Lung microvascular endothelial cell (primary cell): Measurements from ENCODE around the gene SLC41A2. TPM values are rescaled to one million over a fixed set of nuclear protein-coding genes. Genes with fewer than 3 reads are reported as not detected.
"Not testable (repeated sequence)": the region's sequence is repeated elsewhere in the genome, so short reads cannot be mapped to it uniquely, and the experiment has no call there.

ENCODE experiments used
- DNase-seq, 2 donors: peaks; one replicate each; pipeline versions ENCODE4 v3.0.0 to v3.0.0-alpha.2; 2010; ENCODE audit warnings: low read depth in 2 of 2
- total RNA-seq: library from RNA; depleted of rRNA; stranded (reverse); fragments of >200 nt; gene quantifications from 2 replicates; pipeline ENCODE4 v1.2.1, GENCODE V29; 2014

SLC41A2 gene
- total RNA-seq, 1 donor from 2014 or later = 6.9 TPM

GRCh38 chr12:104964167-104964855 is 6.2 kb upstream of the SLC41A2 start:
- DNase-seq = no peak

DNA sequence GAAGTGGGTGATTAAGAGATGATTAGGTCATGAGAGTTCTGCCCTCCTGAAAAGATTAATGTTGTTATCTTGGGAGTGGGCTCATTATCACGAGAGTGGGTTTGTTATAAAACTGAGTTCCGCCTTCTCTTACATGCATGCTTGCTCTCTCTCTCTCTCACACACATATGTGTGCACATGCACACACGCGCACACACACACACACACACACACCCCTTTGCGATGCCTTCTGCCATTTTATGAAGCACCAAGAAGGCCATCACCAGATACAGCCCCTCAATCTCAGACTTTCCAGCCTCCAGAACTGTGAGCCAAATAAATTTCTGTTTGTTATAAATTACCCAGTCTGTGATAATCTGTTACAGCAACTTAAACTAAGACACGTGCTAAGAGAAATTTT is 5.7 kb upstream of the SLC41A2 start:
- no peak for DNase-seq

- no peak for DNase-seq
These were observed 2.4 kb upstream of the SLC41A2 start for GRCh38 chr12:104960464-104960863.

GRCh38 chr12:104959335-104959841 is 1.3 kb upstream of the SLC41A2 start:
- DNase-seq = peak; percentile 2 to 55

DNA sequence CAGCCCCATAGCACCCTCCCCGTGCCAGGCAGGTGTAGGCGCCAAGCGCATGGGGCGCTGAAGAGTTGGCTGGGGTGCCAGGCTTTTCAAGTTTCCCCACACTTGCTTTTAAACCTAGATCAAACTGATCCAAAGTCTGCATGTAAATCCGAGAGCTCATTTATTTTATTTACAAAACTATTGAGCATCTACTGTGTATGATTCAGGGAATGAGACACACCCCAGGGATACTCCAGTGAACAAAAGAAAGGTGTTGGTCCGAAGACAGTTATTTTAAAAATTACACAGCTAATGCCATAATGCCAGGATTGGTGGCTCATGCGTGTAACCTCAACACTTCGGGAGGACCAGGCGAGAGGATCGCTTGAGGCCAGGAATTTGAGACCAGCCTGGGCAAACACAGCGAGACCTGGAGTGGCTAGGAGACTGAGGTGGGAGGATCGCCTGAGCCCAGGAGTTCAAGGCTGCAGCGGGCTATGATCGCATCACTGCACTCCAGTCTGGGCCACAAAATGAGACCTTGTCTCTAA is 780 bp upstream of the SLC41A2 start:
- no peak for DNase-seq

GRCh38 chr12:104957719-104958000 is 430 bp downstream of the SLC41A2 start:
- peak in 1 of 2 donors; percentile 17 for DNase-seq

DNA sequence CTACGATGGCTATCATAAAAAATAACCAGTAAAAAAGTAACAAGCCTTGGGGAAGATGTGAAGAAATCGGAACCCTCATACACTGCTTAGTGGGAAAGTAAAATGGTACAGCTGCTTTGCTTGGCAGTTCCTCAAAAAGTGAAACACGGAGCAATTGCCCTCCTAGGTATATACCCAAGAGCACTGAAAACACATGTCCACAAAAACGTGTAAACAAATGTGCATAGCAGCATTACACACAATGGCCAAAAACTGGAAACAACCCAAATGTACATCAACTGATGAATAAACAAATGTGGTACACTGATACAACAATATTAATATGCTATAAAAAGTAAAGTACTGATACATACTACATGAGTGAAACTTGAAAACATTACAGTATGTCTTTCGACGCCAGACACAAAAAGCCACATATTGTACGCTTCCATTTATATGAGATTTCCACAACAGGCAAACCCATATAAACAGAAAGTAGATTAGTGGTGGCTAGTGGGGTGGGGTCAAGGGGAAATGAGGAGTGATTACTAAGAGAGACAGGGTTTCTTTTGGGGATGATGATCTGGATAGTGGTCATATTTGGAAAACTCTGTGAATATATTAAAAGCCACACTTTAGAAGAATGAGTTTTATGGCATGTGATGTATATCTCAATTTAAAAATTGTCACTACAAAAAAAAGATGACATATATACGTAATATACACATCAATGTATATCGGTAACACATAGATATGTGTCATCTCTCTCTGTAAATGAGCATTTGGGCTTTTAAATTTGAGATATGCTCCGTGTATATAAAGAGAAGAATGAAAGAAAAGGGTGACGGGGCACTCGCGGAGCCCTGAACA is 996 bp downstream of the SLC41A2 start:
- DNase-seq = no peak

GRCh38 chr12:104955703-104956102 is 2.4 kb downstream of the SLC41A2 start:
- no peak for DNase-seq

DNA sequence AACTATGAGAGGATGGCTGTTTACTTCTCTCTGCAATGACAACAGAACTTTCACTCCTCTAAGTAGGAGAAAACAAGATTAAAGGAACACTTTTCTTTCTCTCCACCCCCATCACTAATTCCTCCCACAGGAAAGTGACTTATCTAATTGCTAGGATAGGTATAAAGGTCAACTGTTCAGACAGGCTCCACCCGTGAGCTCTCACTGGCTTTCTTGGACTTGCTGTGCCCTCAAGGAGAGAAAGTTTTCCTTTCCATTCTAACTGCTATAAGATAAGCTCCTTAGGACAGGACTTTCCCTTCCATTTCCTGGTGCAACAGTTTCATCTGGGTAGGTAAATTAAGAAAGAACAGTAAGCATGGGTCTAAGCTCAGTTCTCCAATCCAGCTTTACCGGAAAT is 4.8 kb downstream of the SLC41A2 start:
- peak in 1 of 2 donors; percentile 41 for DNase-seq

- DNase-seq = no peak
These were observed 5.3 kb downstream of the SLC41A2 start for GRCh38 chr12:104952816-104953215.

GRCh38 chr12:104951759-104952509 is 6.2 kb downstream of the SLC41A2 start:
- peak in 1 of 2 donors; percentile 44 for DNase-seq

- not testable (repeated sequence) for DNase-seq
These were observed 9.4 kb downstream of the SLC41A2 start for GRCh38 chr12:104948716-104949115.

GRCh38 chr12:104944252-104944651 is 13.8 kb downstream of the SLC41A2 start:
- DNase-seq = no peak

DNA sequence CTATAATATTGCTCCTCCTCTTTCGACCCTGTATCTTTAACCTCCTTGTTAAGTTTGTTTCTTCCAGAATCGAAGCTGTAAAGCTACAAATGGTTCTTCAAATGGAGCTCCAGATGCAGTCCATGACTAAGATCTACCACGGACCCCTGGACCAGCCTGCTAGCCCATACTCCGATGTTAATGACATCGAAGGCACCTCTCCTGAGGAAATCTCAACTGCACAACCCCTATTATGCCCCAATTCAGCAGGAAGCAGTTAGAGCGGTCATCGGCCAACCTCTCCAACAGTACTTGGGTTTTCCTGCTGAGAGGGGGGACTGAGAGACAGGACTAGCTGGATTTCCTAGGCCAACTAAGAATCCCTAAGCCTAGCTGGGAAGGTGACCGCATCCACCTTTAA is 14.7 kb downstream of the SLC41A2 start:
- DNase-seq = not testable (repeated sequence)

GRCh38 chr12:104942075-104942474 is 16.0 kb downstream of the SLC41A2 start:
- DNase-seq = no peak

- DNase-seq = no peak
These were observed 16.6 kb downstream of the SLC41A2 start for GRCh38 chr12:104941454-104941853.

DNA sequence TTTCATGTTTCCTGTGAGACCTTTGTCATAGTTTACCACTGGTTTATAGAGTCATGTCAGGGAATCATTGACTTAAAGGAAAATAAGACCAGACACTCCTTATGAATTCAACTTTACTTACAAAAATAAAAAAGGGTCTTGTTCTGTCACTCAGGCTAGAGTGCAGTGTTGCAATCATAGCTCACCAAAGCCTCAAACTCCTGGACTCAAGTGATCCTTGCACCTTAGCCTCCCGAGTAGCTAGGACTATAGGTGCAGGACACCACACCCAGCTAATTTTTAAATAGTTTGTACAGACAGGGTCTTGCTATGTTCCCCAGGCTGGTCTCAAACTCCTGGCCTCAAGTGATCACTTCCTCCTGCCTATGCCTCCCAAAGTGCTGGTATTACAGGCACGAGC is 19.0 kb downstream of the SLC41A2 start:
- no peak for DNase-seq

DNA sequence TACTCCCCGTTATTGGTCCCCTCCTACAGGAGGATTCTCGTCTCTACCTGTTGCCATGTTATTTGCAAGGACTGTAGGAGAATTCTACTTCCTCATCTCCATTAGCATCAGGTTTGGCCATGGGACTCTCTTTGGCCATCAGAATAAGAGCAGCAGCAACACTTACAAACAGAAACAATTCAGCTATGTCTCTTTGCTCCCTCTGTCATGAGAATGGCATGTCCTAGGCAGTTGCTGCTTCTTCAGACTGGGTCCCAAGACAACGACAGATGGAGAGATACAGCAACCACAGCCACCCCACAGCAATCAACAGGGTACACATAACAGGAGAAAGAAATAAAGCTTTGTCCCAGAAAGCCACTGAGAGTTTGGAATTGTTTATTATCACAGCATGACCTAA is 19.7 kb downstream of the SLC41A2 start:
- DNase-seq = no peak

GRCh38 chr12:104935886-104936285 is 22.2 kb downstream of the SLC41A2 start:
- no peak for DNase-seq

- no peak for DNase-seq
These were observed 24.3 kb downstream of the SLC41A2 start for GRCh38 chr12:104933778-104934177.

GRCh38 chr12:104933128-104933527 is 25.0 kb downstream of the SLC41A2 start:
- DNase-seq = no peak
